GM12872 (cell line): ENCODE measurements around the gene TRAPPC12.

Experiments
- TF ChIP-seq, protein P1 (sequence below): IDR thresholded peaks from 3 replicates; pipeline ENCODE4 v1.5.1; 2011; ENCODE audit warnings: low read depth, mild to moderate bottlenecking, low read length, moderate library complexity; ENCODE audit not compliant: insufficient read depth

Gene TRAPPC12

DNA sequence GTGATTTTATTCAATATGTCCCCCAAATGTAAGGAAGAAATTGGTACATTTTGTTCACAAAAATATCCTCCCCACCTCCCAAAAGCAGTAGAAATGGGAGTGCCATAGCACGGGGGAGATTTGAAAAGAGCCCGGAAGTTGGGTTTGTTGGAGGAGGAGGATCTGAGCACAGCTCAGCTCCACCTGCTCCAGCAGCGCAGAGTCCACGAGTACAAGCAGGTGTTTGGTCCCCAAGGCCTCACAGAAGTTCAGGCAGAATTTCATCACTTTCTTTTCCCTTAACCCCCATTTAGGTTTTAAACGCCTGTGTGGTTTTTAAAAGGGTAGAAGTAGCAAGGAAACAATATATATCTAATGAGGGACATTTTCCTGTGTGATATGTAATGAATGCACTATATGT, 56.0 kb downstream of the TRAPPC12 start:
- TF ChIP-seq, protein P1, sequence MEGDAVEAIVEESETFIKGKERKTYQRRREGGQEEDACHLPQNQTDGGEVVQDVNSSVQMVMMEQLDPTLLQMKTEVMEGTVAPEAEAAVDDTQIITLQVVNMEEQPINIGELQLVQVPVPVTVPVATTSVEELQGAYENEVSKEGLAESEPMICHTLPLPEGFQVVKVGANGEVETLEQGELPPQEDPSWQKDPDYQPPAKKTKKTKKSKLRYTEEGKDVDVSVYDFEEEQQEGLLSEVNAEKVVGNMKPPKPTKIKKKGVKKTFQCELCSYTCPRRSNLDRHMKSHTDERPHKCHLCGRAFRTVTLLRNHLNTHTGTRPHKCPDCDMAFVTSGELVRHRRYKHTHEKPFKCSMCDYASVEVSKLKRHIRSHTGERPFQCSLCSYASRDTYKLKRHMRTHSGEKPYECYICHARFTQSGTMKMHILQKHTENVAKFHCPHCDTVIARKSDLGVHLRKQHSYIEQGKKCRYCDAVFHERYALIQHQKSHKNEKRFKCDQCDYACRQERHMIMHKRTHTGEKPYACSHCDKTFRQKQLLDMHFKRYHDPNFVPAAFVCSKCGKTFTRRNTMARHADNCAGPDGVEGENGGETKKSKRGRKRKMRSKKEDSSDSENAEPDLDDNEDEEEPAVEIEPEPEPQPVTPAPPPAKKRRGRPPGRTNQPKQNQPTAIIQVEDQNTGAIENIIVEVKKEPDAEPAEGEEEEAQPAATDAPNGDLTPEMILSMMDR = no peak

DNA sequence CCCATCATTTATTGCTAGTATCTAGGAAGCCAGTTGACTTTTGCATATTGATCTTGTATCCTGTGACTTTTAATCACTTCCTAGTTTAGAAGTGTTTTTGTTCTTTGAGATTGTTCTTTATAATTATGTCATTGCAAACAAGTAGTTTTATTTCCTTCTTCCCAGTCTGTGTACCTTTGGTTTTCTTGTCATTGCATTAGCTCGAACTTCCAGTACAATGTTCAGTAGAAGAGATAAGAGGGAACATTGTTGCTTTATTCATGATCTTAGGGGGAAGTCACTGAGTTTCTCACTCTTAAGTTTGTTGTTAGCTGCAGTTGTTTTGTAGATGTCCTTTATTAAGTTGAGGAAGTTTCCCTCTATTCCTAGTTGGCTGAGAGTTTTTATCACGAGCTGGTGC, 61.0 kb downstream of the TRAPPC12 start:
- TF ChIP-seq, protein P1 = no peak

DNA sequence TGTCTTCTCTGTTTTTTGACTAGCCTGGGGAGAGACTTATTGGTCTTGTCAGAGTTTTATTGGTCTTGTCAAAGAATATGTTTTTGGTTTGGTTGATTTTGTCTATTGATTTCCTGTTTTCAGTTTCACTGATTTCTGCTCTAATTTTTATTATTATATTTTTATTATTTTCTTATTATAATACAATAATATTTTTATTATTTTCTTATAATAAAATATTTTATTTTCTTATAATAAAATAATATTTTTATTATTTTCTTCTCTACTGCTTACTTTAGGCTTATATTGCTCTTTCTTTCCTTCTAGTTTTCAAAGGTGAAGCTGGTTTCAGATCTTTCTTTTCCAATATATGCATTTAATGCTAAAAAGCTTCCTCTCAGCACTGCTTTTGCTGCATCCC, 62.0 kb downstream of the TRAPPC12 start:
- TF ChIP-seq, protein P1 = no peak

DNA sequence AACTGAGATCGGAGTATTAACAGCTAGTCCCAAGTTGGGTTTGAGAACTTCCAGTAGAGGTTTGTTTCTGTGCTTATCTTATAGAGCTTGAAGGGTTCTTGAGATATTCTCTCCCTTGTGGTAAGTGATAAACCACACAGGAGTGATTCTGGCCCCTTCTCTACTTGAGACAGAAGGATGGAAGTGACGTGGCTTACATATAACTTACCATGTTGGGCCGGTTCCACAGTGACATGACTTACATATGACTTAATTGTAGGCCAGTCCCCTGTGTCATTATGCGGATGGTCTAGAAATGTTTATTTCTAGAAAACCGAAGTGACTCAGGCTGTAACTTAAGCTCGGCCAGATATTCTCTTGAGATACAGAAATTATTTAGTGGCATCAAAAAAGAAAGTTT, 62.7 kb downstream of the TRAPPC12 start:
- TF ChIP-seq, protein P1 = no peak

DNA sequence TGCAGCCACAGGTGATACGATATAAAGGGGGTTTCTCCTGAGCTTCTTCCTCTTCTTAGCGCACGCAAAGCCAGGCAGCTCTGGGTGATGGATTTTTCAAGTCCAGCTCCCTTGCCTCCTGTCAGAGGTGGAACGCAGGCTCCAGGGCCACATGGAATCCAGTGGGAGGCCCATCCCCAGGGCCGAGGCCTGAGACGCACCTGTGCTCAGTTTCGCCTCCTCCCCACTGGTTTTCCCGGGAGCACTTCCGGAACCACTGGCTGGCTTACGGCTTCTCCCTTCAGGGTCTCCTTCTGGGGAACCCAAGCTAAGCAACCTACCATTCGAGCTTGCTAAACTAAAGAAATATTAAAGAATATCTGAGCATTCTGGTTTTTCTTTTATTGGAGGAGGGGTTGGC, 63.6 kb downstream of the TRAPPC12 start:
- TF ChIP-seq, protein P1 = no peak

DNA sequence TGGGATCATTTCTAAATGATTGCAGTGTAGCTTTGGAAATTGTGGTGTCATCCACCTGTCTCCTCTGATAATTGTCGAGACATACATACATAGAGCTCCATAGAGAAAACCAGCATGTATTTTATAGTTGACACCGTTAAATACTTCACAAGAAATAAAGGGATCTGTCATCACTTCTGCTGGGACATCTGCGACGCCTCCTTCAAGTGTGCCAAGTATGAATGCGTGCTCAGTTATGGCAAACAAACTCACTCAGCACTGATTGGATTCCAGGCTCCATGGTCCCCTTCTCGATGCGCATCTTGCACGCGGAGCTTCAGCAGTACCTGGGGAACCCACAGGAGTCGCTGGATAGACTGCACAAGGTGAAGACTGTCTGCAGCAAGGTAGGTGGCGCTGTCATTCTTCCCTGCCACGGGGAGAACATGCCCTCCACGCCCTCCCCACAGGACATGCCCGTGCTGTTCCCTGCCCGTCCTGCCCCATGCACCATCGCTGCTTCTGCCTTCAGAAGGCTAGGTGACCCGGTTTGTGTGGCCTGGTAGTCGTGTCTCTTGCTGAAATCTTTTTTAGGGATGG, 64.1 kb downstream of the TRAPPC12 start:
- TF ChIP-seq, protein P1 = no peak

DNA sequence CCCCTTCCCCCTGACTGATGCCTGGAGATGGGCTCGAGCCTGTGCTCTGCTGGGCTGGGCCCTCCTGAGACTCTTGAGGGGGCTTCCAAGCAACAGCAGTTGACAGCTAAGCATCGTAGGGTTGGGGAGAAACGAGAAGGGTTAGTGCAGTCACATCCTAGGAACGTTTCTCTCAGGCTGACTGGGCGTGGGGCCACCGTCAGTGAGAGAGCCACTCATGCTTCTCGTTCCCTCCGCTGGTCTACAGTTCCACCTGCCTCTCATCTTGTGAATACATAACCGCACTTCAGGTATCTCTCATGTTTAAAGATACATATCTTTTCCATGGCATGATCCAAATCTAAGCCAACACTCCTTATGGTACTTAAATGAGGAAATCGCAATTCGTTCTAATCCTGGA, 66.4 kb downstream of the TRAPPC12 start:
- TF ChIP-seq, protein P1 = no peak
